CD4-positive, alpha-beta T cell treated with Interleukin-6 at 100 ng/mL for 8 hours (primary cell): ENCODE measurements around the gene BCL2L2.

Experiments
- DNase-seq: peaks from one replicate; pipeline ENCODE4 v3.0.0-alpha.2; 2020; ENCODE audit warnings: mixed read lengths, low spot score

BCL2L2 gene

DNA sequence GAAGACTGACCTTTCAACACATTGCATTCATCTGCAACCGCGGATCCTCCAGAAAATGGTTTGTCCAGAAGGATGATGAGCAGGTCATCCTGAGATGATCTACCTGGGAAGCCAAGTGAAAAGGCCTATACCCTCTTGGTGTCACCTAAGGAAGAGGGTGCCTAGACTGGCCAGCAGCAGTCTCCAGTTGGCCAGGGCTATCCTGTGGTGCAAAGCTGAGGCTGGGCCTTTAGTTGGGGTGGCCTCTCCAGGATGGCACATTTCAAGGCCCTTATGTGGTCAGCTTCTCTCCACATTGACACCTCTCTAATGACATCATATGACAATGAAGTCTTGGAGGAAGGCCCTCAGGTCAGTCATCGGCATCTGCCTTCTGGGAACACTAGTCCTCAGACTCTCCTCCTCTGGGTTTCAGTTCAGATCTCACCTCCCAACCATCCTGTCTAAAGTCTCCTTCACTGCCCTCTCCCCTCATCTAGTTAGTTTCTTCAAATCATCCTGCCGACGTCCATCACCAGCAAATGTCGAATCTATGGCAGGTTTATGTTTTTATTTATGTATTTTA lies 49.3 kb downstream of the BCL2L2 start:
- no peak for DNase-seq

DNA sequence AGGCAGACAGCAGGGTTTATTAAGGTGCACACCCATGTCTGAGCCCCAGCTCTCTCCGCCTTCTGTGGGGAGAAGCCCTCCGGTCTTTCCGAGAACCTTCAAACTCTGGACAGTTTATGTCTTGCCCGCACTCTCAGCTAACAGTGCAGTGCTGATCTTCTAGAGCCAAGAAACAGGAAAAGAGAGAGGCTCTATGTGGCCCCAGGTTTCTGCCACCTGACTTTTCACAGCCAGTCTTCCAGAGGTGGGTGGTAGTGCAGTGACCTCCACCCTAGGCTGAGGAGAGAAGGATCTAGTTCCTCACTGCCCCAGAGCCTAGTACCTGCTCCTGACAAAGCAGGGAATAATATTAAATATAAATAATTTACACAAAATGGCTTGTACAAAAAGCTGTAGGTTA lies 50.0 kb downstream of the BCL2L2 start:
- DNase-seq, result no peak

DNA sequence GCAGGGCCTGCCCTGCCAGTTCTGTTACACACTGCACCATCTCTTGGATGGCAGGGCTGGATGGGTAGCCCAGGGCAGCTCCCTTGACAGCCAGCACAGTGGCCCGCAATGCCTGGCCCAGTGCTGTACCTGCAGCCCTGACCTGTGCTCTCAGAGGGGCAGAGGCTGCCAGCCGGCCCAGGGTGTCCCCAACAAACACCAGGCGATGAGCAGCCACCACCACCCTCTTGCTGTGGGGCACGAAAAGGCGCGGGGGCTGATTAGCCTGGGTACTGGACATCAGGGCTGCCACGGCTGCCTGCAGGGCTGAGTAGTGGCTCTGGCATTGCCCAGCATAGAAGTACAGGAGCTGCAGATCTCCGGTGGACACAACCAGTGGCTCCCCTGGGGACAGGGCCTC lies 50.6 kb downstream of the BCL2L2 start:
- no peak for DNase-seq

DNA sequence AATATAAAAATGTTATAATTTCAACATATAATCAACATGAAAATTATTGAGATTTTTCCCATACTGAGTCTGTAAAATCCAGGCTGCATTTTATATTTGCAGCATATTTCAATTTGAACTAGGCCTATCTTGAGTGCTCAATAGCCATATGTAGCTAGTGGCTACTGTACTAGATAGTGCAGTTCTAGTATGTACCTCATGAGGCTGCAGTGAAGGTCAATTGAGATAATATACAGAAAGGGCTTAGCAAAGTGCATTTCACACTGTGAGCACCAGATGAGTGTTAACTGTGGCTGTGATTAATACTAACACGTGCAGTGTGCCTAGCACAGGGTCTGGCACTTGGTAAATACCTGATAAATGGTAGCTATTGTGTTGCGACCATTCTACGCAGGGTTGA lies 51.4 kb downstream of the BCL2L2 start:
- DNase-seq, result no peak

DNA sequence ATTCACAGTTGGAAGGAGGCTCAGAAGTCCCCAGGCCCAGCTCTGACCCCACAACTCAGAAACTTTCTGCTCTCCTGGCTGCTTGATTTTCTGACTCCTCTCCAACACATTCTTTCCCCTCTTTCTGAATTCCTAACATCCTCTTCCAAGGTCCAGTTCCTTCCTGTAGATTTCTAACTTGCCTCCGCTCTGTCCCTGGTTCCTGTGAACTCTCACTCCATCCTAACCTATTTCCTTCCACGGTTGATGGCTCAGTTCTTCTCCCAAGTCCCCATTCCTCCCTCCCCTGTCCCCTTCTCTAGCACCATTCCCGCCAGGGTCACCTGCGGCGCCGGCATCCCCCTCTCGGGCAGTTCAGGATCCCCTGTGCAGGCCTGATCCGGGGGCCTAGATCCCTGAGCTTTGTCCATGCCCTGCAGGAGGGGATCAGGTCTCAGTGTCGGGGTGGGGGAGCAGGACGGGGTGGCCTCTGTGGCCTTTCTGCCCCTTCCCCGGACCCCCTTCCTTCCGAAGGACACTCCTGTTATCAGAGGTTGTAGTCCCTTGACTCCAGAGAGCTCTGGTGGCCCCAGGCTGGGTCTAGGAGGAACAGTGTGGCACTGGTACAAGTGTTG lies 52.0 kb downstream of the BCL2L2 start:
- no peak for DNase-seq

DNA sequence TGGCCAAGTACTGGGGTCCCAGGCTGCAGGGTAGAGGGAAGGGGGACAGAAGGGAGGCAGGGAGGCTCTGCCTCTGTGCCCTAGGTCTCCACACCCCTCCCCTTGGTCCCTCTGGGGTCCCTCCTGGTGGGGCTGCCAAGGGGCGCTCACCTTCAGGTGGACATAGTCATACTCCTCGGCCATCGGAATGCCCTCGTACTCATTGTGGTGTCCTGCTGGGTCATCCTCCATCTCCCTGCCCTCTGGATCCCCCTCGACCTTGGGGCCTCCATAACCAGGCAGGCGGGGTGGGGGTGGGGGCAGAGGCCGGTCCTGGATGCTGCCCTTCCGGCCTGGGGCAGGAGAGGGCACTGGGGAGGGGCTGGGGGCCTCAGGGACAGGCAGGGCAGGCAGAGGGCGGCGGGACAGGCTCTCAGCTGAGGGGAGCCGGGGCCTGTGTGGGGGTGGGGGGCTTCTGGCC lies 52.6 kb downstream of the BCL2L2 start:
- no peak for DNase-seq

DNA sequence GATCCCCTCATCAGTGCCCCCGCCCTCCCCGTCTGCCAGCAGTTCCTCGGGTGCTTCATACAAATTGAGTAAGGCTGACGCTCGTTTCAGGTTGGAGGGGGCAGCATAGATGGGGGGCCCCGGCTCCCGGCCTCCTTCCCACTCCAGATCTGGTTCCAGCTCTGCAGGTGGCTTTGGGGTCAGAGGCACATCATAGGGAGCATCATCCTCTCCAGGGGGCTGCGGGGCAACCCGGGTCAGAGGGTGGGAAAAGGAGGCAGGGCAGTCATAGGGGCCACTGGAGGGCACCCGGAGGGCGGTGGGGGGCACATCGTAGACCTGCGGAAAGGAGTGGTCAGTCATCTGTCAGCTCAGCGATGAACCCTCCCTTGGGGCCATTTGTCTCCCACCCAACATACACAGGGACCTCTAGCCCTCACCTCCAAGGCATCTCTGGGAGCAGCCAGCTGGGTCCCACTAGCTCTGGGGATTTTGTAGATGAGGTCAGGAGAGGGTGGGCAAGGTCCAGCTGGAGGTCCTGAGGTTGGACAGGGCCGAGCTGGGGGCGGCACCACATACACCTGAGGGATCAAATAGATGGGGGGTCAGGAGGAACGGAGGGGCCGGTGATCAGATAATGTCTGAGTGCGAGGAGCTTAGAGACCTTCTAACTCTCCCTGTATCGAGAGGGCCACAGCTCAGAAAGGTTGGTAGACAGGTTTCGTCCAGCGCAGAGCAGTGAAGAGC lies 53.3 kb downstream of the BCL2L2 start:
- no peak for DNase-seq

DNA sequence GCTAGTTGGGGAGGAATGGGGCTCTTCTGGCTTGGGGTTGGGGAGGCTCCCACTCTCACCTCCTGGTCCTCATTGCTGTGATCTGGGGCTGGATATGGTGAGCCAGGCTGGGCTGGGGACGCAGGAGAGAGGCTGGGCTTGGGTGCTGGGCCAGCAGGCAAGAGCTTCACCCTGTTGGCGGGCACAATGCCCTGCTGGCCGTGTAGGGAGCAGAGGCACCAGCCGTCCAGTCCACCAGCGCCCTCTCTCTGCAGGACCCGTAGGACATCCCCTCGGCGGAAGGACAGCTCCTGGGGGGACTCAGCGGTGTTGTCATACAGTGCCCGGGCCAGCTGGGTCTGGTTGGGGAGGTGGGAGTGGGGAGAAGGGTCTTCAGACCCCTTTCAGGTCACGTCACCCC lies 53.9 kb downstream of the BCL2L2 start:
- DNase-seq, result no peak

DNA sequence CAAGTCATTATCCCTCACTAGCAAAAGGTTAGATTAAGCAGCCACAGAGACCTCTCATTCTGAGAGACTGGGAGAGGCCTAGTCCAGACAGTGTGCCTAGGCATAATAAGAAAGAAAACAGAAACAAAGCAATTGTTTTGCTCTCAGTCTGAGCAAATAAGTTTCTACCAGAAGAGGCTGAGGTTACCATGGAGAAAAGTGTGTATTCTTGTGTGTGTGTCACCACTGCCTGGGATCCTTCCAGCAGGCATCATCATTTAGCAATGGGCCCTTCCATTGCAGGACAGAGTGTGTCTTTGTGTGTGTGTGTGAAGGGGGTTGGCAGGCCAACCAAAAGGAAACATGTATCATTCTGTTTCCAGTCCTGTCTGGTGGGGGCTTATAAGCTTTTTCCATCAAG lies 54.7 kb downstream of the BCL2L2 start:
- no peak for DNase-seq
